MM.1S (cell line): ENCODE results near the gene TGFBR3L.

ENCODE experiments used
- EZH2 ChIP-seq: fragments of 300-600 bp; sonication (generic); optimal IDR thresholded peaks from 2 replicates; pipeline ENCODE3; 2017; ENCODE audit warnings: low read depth, mild to moderate bottlenecking, antibody characterized with exemption, low read length, mixed read lengths
- TF ChIP-seq, protein P1 (sequence below): fragments of 300-600 bp; sonication (generic); IDR thresholded peaks from 2 replicates; pipeline ENCODE4 v1.5.1; 2016; ENCODE audit warnings: antibody characterized with exemption, low read length, mixed read lengths

DNA sequence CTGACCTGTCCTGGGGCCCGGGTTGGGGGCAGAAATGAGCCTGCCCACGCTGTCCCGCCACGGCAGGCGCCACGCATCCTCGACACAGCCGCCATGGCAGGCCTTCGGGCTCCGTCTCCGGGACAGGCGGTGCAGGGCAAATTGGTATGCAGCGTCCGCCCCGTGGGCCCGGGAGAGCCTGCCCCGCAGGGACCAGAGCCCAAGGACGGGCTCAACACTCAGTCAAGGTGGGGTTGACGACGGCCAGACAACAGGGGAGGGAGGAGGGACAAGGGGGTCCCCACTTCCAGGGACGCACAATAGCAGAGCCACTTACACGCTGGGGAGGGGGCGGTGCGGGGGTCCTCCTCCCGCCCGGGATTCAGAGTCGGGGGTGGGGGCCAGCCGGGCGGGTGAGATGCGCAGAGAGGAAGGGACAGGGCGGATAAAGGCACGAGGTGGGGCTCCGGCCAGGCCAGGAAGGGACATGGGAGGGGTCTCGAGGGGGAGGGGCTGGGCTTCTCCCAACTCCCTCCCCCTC, 10.1 kb downstream of the TGFBR3L start:
- no peak for TF ChIP-seq EZH2
- TF ChIP-seq, protein P1, sequence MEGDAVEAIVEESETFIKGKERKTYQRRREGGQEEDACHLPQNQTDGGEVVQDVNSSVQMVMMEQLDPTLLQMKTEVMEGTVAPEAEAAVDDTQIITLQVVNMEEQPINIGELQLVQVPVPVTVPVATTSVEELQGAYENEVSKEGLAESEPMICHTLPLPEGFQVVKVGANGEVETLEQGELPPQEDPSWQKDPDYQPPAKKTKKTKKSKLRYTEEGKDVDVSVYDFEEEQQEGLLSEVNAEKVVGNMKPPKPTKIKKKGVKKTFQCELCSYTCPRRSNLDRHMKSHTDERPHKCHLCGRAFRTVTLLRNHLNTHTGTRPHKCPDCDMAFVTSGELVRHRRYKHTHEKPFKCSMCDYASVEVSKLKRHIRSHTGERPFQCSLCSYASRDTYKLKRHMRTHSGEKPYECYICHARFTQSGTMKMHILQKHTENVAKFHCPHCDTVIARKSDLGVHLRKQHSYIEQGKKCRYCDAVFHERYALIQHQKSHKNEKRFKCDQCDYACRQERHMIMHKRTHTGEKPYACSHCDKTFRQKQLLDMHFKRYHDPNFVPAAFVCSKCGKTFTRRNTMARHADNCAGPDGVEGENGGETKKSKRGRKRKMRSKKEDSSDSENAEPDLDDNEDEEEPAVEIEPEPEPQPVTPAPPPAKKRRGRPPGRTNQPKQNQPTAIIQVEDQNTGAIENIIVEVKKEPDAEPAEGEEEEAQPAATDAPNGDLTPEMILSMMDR: no peak
